Natural killer cell treated with Interleukin-12 subunit alpha and Interleukin-12 subunit beta and Interleukin-15 and Interleukin-18, amount 100 ng/mL, for 72 hours (primary cell): ENCODE measurements around the gene CTBP1. TPM values are rescaled to one million over a fixed set of nuclear protein-coding genes. Genes with fewer than 3 reads are reported as not detected.
A peak's percentile ranks its signal among the peaks of the same experiment; 100 is the strongest.

Experiments used
- ATAC-seq, 2 donors: fragments of 150-1000 bp; cut with Tn5 transposase in 1 of 2; sonication (Bioruptor Pico), chemical (Tn5 transposase) in 1 of 2; 2 replicates each; pipeline ENCODE4 v1.10.0; 2021
- DNase-seq: peaks from one replicate; pipeline ENCODE4 v3.0.0; 2022; ENCODE audit warnings: low spot score
- H3K27ac Mint-ChIP-seq, 2 donors: 1 replicate in 1 of 2; 2 replicates in 1 of 2; pipeline ENCODE4 v1.8.0; 2022; ENCODE audit warnings: mixed read lengths in 2 of 2, mild to moderate bottlenecking in 1 of 2, moderate library complexity in 1 of 2
- H3K27me3 Mint-ChIP-seq, 2 donors: 1 replicate in 1 of 2; 2 replicates in 1 of 2; pipeline ENCODE4 v1.8.0; 2022; ENCODE audit warnings: mixed read lengths in 2 of 2
- H3K36me3 Mint-ChIP-seq: one replicate; pipeline ENCODE4 v1.8.0; 2022; ENCODE audit warnings: mixed read lengths
- H3K4me1 Mint-ChIP-seq, 2 donors: 1 replicate in 1 of 2; 2 replicates in 1 of 2; pipeline ENCODE4 v1.8.0; 2022; ENCODE audit warnings: low read depth in 2 of 2, mixed read lengths in 2 of 2, mild to moderate bottlenecking in 1 of 2
- H3K4me3 Mint-ChIP-seq: one replicate; pipeline ENCODE4 v1.8.0; 2022; ENCODE audit warnings: mixed read lengths
- H3K9me3 Mint-ChIP-seq: 2 replicates; pipeline ENCODE4 v1.8.0; 2022; ENCODE audit warnings: mixed read lengths
- total RNA-seq, 2 donors: library from RNA; stranded (reverse); gene quantifications; one replicate each; pipeline ENCODE4 v1.2.3, GENCODE V29; 2022

The CTBP1 gene
- total RNA-seq, 2 donors from 2014 or later: 109 to 245 TPM

DNA sequence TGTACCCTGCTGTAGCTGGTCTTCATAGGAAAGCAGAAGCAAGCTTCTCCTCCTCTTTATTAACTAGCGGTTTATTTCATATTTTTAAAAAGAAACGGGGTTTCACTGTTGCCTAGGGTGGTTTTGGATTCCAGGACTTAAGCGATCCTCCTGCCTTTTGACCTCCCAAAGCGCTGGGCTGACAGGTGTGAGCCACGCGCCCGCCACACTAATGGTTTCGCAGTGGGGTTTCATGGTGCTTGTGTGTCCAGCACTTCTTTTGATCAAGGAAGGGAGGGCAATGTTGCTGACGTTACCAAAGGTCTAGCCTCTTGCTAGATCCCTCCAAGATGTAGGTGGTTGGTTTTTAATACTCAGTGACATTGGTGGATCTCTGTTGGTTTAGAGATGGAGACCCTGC, 42.2 kb upstream of the CTBP1 start:
- no peak for ATAC-seq
- Mint-ChIP-seq H3K9me3 (no peaks in the 10 kb centered on the region), H3K36me3 (no peaks in the 10 kb centered on the region), H3K4me3 (peak overlapping the region; percentile 98), H3K27me3 (no peaks in the 10 kb centered on the region), H3K4me1 (peaks cover 27 to 28% of the 10 kb centered on the region in 2 donors), H3K27ac (peak overlapping the region; percentile 91 to 95)
- no peak for DNase-seq

- H3K4me3 Mint-ChIP-seq: peak overlapping the region; percentile 98
- no peaks in the 10 kb centered on the region for H3K9me3 Mint-ChIP-seq
- ATAC-seq (no peak), DNase-seq (no peak)
- no peaks in the 10 kb centered on the region for H3K27me3 Mint-ChIP-seq
- H3K4me1 Mint-ChIP-seq: peaks cover 27 to 28% of the 10 kb centered on the region in 2 donors
- H3K36me3 Mint-ChIP-seq: no peaks in the 10 kb centered on the region
- peak overlapping the region; percentile 91 to 95 for H3K27ac Mint-ChIP-seq
Observed at GRCh38 chr4:1290165-1290977, 41.4 kb upstream of the CTBP1 start.

DNA sequence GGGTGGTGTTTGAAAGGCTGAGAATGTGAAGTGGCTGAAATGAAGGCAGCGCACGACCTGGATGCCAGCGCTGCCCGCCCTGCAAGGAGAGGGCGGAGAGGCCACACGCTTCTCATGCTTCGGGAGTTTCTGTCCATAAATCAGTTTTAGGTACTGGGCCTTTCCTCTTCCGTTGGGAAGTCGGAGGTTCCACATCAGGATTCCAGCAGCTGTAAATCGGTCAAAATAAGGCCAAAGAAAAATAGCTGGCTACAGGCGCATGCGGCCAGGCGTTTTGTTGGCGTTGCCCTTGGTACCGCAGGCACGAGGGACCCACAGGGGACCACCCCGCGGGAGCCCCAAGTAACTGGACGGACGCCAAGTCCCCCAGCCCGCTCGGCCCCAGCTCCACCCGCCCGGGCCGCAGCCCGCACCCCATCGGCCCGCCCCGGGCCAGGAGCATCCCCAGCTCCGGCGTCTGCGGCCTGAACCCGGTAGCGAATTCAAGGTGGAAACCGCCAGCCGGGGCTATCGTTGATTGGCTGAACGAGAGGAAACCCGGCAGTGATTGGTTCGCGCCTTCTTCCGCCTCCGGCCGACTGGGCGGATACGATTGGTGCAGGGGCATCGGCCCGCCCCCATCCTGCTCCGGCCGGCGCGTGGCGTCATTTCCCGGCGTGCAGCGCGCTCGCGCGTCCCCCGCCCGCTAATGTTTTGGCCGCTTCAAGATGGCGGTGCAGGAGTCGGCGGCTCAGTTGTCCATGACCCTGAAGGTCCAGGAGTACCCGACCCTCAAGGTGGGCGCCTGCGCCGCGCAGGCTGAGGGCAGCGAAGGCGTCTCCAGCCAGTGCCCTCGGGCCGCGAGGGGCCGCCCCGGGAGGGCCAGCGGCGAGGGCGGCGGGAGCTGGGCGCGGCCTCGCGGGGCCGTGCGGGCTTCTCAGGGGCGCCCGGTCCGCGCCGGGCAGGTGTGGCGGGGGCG, 40.6 kb upstream of the CTBP1 start, which contains the start of gene MAEA:
Gene MAEA, plus strand, starts transcription at position 685 of the 958 bp plus-strand sequence. Its CDS starts 23 bp downstream, at position 708.
- H3K4me1 Mint-ChIP-seq: peaks cover 24 to 27% of the 10 kb centered on the region in 2 donors
- peak within 1 kb of the TSS; percentile 91 to 95 for H3K27ac Mint-ChIP-seq
- peak within 1 kb of the TSS; percentile 98 for H3K4me3 Mint-ChIP-seq
- no peaks in the 10 kb centered on the region for H3K36me3 Mint-ChIP-seq
- ATAC-seq (peak; percentile 97 to 98), DNase-seq (peak; percentile 98)
- no peaks in the 10 kb centered on the region for H3K27me3 Mint-ChIP-seq
- no peaks in the 10 kb centered on the region for H3K9me3 Mint-ChIP-seq

DNA sequence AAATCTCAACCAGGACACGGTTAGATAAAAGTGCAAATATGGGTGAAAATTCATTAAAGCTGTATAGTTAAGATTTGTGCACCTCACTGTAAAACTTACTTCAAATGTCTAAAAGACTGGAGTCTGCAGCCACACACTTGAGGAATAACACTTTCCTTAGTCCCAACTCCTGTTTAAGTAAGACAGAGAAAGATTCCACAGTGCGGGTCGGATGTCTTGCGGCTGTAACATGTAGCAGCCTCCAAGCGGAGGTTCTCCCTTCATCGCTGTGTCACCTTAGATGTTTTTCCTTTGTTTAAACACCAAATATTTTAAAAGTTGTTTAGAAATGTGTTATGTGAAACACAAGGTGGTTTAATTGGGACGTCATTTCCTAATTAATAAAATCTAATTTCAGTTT, 39.9 kb upstream of the CTBP1 start:
- Mint-ChIP-seq H3K36me3 (no peaks in the 10 kb centered on the region), H3K4me1 (peaks cover 24 to 27% of the 10 kb centered on the region in 2 donors), H3K27me3 (no peaks in the 10 kb centered on the region), H3K27ac (peak overlapping the region; percentile 81 to 91), H3K9me3 (no peaks in the 10 kb centered on the region), H3K4me3 (peak overlapping the region; percentile 77)
- no peak for ATAC-seq
- no peak for DNase-seq

- no peak overlapping the region for H3K27ac Mint-ChIP-seq
- peaks cover 7 to 12% of the 10 kb centered on the region in 2 donors for H3K4me1 Mint-ChIP-seq
- no peak for ATAC-seq
- H3K36me3 Mint-ChIP-seq: no peaks in the 10 kb centered on the region
- no peak overlapping the region for H3K4me3 Mint-ChIP-seq
- no peaks in the 10 kb centered on the region for H3K9me3 Mint-ChIP-seq
- H3K27me3 Mint-ChIP-seq: no peaks in the 10 kb centered on the region
- no peak for DNase-seq
Observed at GRCh38 chr4:1285790-1286553, 37.0 kb upstream of the CTBP1 start.

GRCh38 chr4:1285151-1285789, 36.3 kb upstream of the CTBP1 start:
- H3K27me3 Mint-ChIP-seq: no peaks in the 10 kb centered on the region
- H3K36me3 Mint-ChIP-seq: no peaks in the 10 kb centered on the region
- ATAC-seq (no peak), DNase-seq (no peak)
- peaks cover 0 to 5% of the 10 kb centered on the region in 2 donors for H3K4me1 Mint-ChIP-seq
- H3K4me3 Mint-ChIP-seq: no peak overlapping the region
- H3K27ac Mint-ChIP-seq: no peak overlapping the region
- no peaks in the 10 kb centered on the region for H3K9me3 Mint-ChIP-seq

DNA sequence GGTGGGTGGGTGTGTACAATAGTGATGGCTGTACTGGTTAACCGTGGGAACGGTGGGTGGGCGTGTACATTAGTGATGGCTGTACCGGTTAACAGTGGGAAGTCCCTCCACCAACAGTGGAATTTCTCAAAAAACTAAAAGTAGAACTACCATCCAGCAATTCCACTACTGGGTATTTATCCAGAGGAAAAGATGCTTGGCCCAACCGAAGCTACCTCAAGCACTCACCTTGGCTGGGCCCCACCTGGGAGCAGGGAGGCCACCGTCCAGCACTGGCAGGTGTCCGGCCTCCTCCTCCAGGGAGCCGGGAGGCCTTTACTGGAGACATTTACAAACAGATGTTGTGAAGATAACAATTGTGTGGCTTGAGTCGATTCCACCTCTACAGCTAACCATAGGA, 34.8 kb upstream of the CTBP1 start:
- H3K4me1 Mint-ChIP-seq: peaks cover 0 to 4% of the 10 kb centered on the region in 2 donors
- H3K27ac Mint-ChIP-seq: no peak overlapping the region
- DNase-seq (no peak), ATAC-seq (no peak)
- H3K27me3 Mint-ChIP-seq: no peaks in the 10 kb centered on the region
- no peaks in the 10 kb centered on the region for H3K9me3 Mint-ChIP-seq
- H3K4me3 Mint-ChIP-seq: no peak overlapping the region
- no peaks in the 10 kb centered on the region for H3K36me3 Mint-ChIP-seq

GRCh38 chr4:1279253-1279652, 30.3 kb upstream of the CTBP1 start:
- DNase-seq (no peak), ATAC-seq (no peak)
- no peaks in the 10 kb centered on the region for H3K27me3 Mint-ChIP-seq
- no peak overlapping the region for H3K4me3 Mint-ChIP-seq
- no peaks in the 10 kb centered on the region for H3K9me3 Mint-ChIP-seq
- no peaks in the 10 kb centered on the region for H3K4me1 Mint-ChIP-seq
- no peaks in the 10 kb centered on the region for H3K36me3 Mint-ChIP-seq
- H3K27ac Mint-ChIP-seq: no peak overlapping the region

GRCh38 chr4:1277667-1278665, 29.0 kb upstream of the CTBP1 start:
- no peak overlapping the region for H3K4me3 Mint-ChIP-seq
- DNase-seq (no peak), ATAC-seq (no peak)
- H3K36me3 Mint-ChIP-seq: no peaks in the 10 kb centered on the region
- no peaks in the 10 kb centered on the region for H3K9me3 Mint-ChIP-seq
- no peak overlapping the region for H3K27ac Mint-ChIP-seq
- H3K27me3 Mint-ChIP-seq: no peaks in the 10 kb centered on the region
- no peaks in the 10 kb centered on the region for H3K4me1 Mint-ChIP-seq

DNA sequence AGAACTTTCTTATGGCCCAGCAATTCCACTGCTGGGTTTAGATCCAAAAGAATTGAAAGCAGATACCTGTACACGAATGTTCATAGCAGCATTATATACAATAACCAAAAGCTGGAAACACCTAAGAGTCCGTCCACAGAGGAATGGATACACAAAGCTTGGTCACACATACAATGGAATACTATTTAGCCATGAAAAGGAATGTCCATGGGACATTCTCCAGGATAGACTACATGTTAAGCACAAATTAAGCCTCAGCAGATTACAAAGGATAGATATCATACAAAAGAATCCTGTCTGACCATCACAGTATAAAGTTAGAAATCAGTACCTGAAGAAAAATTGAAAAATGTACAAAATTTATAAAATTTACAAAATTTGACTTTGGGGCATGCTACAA, 28.1 kb upstream of the CTBP1 start:
- H3K4me1 Mint-ChIP-seq: no peaks in the 10 kb centered on the region
- no peak for ATAC-seq
- H3K27me3 Mint-ChIP-seq: no peaks in the 10 kb centered on the region
- H3K36me3 Mint-ChIP-seq: no peaks in the 10 kb centered on the region
- no peak for DNase-seq
- H3K9me3 Mint-ChIP-seq: no peaks in the 10 kb centered on the region
- no peak overlapping the region for H3K4me3 Mint-ChIP-seq
- no peak overlapping the region for H3K27ac Mint-ChIP-seq

- no peak overlapping the region for H3K4me3 Mint-ChIP-seq
- no peaks in the 10 kb centered on the region for H3K4me1 Mint-ChIP-seq
- no peaks in the 10 kb centered on the region for H3K27me3 Mint-ChIP-seq
- no peaks in the 10 kb centered on the region for H3K36me3 Mint-ChIP-seq
- DNase-seq (no peak), ATAC-seq (no peak)
- no peaks in the 10 kb centered on the region for H3K9me3 Mint-ChIP-seq
- H3K27ac Mint-ChIP-seq: no peak overlapping the region
Observed at GRCh38 chr4:1274871-1275270, 25.9 kb upstream of the CTBP1 start.

DNA sequence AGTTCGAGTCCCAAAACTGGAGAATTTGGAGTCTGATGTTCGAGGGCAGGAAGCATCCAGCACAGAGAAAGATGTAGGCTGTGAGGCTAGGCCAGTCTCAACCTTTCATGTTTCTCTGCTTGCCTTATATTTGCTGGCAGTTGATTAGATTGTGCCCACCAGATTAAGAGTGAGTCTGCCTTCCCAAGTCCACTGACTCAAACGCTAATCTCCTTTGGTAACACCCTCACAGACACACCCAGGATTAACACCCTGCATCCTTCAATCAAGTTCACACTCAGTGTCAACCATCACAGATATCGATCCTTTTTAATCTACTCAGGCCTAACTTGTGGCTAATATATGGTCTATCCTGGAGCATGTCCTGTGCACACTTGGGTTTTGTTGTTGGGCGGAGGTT, 22.8 kb upstream of the CTBP1 start:
- Mint-ChIP-seq H3K27me3 (no peaks in the 10 kb centered on the region), H3K9me3 (no peaks in the 10 kb centered on the region), H3K4me1 (peaks cover 6 to 8% of the 10 kb centered on the region in 2 donors), H3K4me3 (no peak overlapping the region), H3K36me3 (no peaks in the 10 kb centered on the region), H3K27ac (no peak overlapping the region)
- no peak for ATAC-seq
- no peak for DNase-seq
